ENCODE data around the gene NOC2L. TPM values are rescaled to one million over a fixed set of nuclear protein-coding genes. Genes with fewer than 3 reads are reported as not detected.

Gene NOC2L
- total and polyA plus RNA-seq, 12 donors = 38.3 to 64.8 (median 43.5) TPM

GRCh38 chr1:981955-982558, 23.0 kb upstream of the NOC2L start, which contains the start of gene PERM1:
Gene PERM1 (minus strand): TSS chr1:982093. CDS start chr1:981029, 1,064 bp downstream.
- Histone ChIP-seq H3K27me3 (peaks cover 0 to 25% (median 7%) of the 10 kb centered on the region in 7 donors), H3K4me1 (peaks cover 0 to 47% (median 3%) of the 10 kb centered on the region in 9 donors), H3K36me3 (peaks cover 0 to 4% (median 0%) of the 10 kb centered on the region in 9 donors), H3K9me3 (no peaks in the 10 kb centered on the region), H3K27ac (peak within 1 kb of the TSS; percentile 83 to 97 (median 96)), H3K4me3 (peak within 1 kb of the TSS; percentile 37 to 60 (median 57))
- ATAC-seq = peak; percentile 59 to 79 (median 74)
- peak; percentile 80 to 84 for DNase-seq
- intact Hi-C loops (cut with DNase I) = loop anchor here in 5 of 10 donors (2.0 to 5.0 kb wide), 3 partner anchors 80 to 85 kb away; no protein-coding TSS in a partner anchor
- 40% methylated on average over 27 to 28 of the region's 28 CpGs for WGBS, 2 donors
- TF ChIP-seq CTCF (IDR thresholded peaks at IDR 0.05) = no peak

- ATAC-seq (peak in 7 of 8 donors; percentile 1 to 42 (median 6)), DNase-seq (peak in 1 of 2 donors; percentile 32)
- peak overlapping the region; percentile 37 to 60 (median 57) for H3K4me3 ChIP-seq
- peak overlapping the region; percentile 83 to 97 (median 96) for H3K27ac ChIP-seq
- H3K4me1 ChIP-seq = peaks cover 0 to 47% (median 3%) of the 10 kb centered on the region in 9 donors
- peaks cover 0 to 4% (median 0%) of the 10 kb centered on the region in 9 donors for H3K36me3 ChIP-seq
- no peaks in the 10 kb centered on the region for H3K9me3 ChIP-seq
- WGBS, 2 donors = 56 to 60% methylated on average over 21 of the region's 21 CpGs
- intact Hi-C loops (cut with DNase I) = loop anchor here in 4 of 10 donors (5.0 kb wide), 2 partner anchors 81 to 86 kb away; no protein-coding TSS in a partner anchor
- peaks cover 0 to 25% (median 7%) of the 10 kb centered on the region in 7 donors for H3K27me3 ChIP-seq
- TF ChIP-seq CTCF (IDR thresholded peaks at IDR 0.05) = no peak
Measured at GRCh38 chr1:981491-981954, 22.5 kb upstream of the NOC2L start.

- peak overlapping the region; percentile 83 to 97 (median 96) for H3K27ac ChIP-seq
- peak in 2 of 9 donors; percentile 12 to 16 for TF ChIP-seq CTCF (IDR thresholded peaks at IDR 0.05)
- DNase-seq (peak; percentile 80 to 85), ATAC-seq (peak; percentile 48 to 79 (median 72))
- H3K9me3 ChIP-seq = no peaks in the 10 kb centered on the region
- peak overlapping the region; percentile 39 to 60 (median 57) for H3K4me3 ChIP-seq
- H3K4me1 ChIP-seq = peaks cover 0 to 54% (median 9%) of the 10 kb centered on the region in 9 donors
- peaks cover 0 to 4% (median 0%) of the 10 kb centered on the region in 9 donors for H3K36me3 ChIP-seq
- intact Hi-C loops (cut with DNase I) = loop anchor here in 4 of 10 donors (5.0 kb wide), 2 partner anchors 82 to 87 kb away; no protein-coding TSS in a partner anchor
- 41 to 44% methylated on average over 35 of the region's 35 CpGs for WGBS, 2 donors
- peaks cover 0 to 30% (median 7%) of the 10 kb centered on the region in 7 donors for H3K27me3 ChIP-seq
Measured at GRCh38 chr1:980602-981395, 21.7 kb upstream of the NOC2L start.

- WGBS, 2 donors = 58 to 60% methylated on average over 13 of the region's 13 CpGs
- Histone ChIP-seq H3K4me3 (peak overlapping the region; percentile 39 to 60 (median 57)), H3K36me3 (peaks cover 0 to 4% (median 0%) of the 10 kb centered on the region in 9 donors), H3K27ac (peak overlapping the region; percentile 59 to 97 (median 96)), H3K9me3 (no peaks in the 10 kb centered on the region), H3K4me1 (peaks cover 0 to 60% (median 11%) of the 10 kb centered on the region in 9 donors), H3K27me3 (peaks cover 0 to 32% (median 13%) of the 10 kb centered on the region in 7 donors)
- TF ChIP-seq CTCF (IDR thresholded peaks at IDR 0.05) = no peak
- peak in 1 of 2 donors; percentile 29 for DNase-seq
- peak in 4 of 8 donors; percentile 0 to 5 (median 2) for ATAC-seq
- intact Hi-C loops (cut with DNase I) = loop anchor here in 4 of 10 donors (5.0 kb wide), 2 partner anchors 82 to 87 kb away; no protein-coding TSS in a partner anchor
Measured at GRCh38 chr1:980137-980571, 21.1 kb upstream of the NOC2L start.
